ENCODE results near the gene RAPGEF2. TPM values are rescaled to one million over a fixed set of nuclear protein-coding genes. Genes with fewer than 3 reads are reported as not detected.

Gene RAPGEF2
- total and polyA plus RNA-seq, 2 experiments from 2014 or later: 10.2 to 63.1 TPM

DNA sequence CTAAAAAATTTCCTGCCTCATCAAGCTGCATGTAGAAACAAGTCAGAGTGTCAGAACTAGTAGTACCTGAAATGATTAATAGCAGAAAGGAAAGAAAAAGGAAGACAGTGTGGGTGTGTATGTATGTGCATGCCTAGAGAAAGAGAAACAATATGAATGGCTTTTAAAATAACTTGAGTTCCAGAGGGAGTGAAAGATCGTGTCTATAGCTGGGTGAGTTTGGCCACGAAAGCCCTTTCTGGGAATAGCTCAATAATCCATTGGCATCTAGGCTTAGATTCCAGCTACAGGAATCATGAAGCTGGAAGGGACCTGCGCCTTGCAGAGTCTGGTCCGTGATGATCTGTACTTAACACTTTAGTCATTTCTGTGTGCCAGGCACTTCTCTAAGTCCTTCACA lies 195.6 kb downstream of the RAPGEF2 start:
- Histone ChIP-seq H4K20me1 (replicated peaks; ENCODE audit: insufficient read depth) (no peaks in the 10 kb centered on the region), H3K36me3 (ENCODE audit: insufficient read depth) (no peaks in the 10 kb centered on the region), H3K4me1 (ENCODE audit: insufficient read depth) (no peaks in the 10 kb centered on the region), H3K4me3 (no peak overlapping the region), H3K79me2 (replicated peaks; ENCODE audit: insufficient read depth) (no peaks in the 10 kb centered on the region), H3K27ac (ENCODE audit: low read depth) (no peak overlapping the region), H3F3A (replicated peaks; ENCODE audit: low read depth) (no peaks in the 10 kb centered on the region), H3K27me3 (ENCODE audit: insufficient read depth) (no peaks in the 10 kb centered on the region), H3K9me2 (ENCODE audit: insufficient read depth) (no peaks in the 10 kb centered on the region), H2AFZ (no peak overlapping the region), H3K4me2 (no peak overlapping the region)
- Mint-ChIP-seq H3K27ac (no peak overlapping the region), H3K4me1 (peaks cover 8% of the 10 kb centered on the region; the same call in 2 of the 3 replicates), H3K27me3 (ENCODE audit: insufficient read depth, low read depth, poor library complexity) (no peaks in the 10 kb centered on the region), H3K4me3 (no peak overlapping the region), H3K36me3 (ENCODE audit: low read depth) (peaks cover 2% of the 10 kb centered on the region; the same call in 1 of the 3 replicates), H3K9me3 (no peaks in the 10 kb centered on the region)
- DNase-seq (ENCODE audit: low spot score) (no peak), ATAC-seq (no peak)
- no peak for TF ChIP-seq EZH2phosphoT487 (IDR thresholded peaks at IDR 0.05; ENCODE audit: unreplicated experiment)
- TF ChIP-seq JUNB (IDR thresholded peaks at IDR 0.05; ENCODE audit: unreplicated experiment): no peak
- TF ChIP-seq, protein P1, sequence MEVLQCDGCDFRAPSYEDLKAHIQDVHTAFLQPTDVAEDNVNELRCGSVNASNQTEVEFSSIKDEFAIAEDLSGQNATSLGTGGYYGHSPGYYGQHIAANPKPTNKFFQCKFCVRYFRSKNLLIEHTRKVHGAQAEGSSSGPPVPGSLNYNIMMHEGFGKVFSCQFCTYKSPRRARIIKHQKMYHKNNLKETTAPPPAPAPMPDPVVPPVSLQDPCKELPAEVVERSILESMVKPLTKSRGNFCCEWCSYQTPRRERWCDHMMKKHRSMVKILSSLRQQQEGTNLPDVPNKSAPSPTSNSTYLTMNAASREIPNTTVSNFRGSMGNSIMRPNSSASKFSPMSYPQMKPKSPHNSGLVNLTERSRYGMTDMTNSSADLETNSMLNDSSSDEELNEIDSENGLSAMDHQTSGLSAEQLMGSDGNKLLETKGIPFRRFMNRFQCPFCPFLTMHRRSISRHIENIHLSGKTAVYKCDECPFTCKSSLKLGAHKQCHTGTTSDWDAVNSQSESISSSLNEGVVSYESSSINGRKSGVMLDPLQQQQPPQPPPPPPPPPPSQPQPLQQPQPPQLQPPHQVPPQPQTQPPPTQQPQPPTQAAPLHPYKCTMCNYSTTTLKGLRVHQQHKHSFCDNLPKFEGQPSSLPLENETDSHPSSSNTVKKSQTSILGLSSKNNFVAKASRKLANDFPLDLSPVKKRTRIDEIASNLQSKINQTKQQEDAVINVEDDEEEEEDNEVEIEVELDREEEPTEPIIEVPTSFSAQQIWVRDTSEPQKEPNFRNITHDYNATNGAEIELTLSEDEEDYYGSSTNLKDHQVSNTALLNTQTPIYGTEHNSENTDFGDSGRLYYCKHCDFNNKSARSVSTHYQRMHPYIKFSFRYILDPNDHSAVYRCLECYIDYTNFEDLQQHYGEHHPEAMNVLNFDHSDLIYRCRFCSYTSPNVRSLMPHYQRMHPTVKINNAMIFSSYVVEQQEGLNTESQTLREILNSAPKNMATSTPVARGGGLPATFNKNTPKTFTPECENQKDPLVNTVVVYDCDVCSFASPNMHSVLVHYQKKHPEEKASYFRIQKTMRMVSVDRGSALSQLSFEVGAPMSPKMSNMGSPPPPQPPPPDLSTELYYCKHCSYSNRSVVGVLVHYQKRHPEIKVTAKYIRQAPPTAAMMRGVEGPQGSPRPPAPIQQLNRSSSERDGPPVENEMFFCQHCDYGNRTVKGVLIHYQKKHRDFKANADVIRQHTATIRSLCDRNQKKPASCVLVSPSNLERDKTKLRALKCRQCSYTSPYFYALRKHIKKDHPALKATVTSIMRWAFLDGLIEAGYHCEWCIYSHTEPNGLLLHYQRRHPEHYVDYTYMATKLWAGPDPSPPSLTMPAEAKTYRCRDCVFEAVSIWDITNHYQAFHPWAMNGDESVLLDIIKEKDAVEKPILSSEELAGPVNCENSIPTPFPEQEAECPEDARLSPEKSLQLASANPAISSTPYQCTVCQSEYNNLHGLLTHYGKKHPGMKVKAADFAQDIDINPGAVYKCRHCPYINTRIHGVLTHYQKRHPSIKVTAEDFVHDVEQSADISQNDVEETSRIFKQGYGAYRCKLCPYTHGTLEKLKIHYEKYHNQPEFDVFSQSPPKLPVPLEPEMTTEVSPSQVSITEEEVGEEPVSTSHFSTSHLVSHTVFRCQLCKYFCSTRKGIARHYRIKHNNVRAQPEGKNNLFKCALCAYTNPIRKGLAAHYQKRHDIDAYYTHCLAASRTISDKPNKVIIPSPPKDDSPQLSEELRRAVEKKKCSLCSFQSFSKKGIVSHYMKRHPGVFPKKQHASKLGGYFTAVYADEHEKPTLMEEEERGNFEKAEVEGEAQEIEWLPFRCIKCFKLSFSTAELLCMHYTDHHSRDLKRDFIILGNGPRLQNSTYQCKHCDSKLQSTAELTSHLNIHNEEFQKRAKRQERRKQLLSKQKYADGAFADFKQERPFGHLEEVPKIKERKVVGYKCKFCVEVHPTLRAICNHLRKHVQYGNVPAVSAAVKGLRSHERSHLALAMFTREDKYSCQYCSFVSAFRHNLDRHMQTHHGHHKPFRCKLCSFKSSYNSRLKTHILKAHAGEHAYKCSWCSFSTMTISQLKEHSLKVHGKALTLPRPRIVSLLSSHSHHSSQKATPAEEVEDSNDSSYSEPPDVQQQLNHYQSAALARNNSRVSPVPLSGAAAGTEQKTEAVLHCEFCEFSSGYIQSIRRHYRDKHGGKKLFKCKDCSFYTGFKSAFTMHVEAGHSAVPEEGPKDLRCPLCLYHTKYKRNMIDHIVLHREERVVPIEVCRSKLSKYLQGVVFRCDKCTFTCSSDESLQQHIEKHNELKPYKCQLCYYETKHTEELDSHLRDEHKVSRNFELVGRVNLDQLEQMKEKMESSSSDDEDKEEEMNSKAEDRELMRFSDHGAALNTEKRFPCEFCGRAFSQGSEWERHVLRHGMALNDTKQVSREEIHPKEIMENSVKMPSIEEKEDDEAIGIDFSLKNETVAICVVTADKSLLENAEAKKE (CRISPR knock-in tag; IDR thresholded peaks at IDR 0.05): no peak

DNA sequence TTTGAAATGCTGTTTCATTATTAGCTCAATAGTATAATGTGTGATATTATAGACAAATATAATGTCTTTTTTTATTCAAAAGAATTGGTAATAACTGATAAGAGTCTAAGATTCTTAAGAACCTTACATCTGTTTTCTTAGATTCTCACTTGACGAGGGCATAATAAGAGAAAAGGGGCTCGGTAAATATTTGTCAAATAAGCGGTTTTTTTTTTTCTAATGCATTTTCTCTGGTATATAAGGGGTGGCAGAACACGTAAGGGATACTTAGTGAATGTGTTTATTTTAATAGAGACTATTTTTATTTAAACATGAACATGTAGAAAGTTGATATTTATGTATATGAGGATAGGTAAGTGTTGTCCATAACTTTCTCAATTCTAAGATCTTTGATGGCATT lies 200.6 kb downstream of the RAPGEF2 start:
- H3K27ac ChIP-seq (ENCODE audit: low read depth): no peak overlapping the region
- no peak overlapping the region for H3K4me3 ChIP-seq
- Mint-ChIP-seq H3K9me3 (no peaks in the 10 kb centered on the region), H3K36me3 (ENCODE audit: low read depth) (peaks cover 5% of the 10 kb centered on the region; the same call in 1 of the 3 replicates), H3K27ac (no peak overlapping the region), H3K27me3 (ENCODE audit: insufficient read depth, low read depth, poor library complexity) (no peaks in the 10 kb centered on the region), H3K4me3 (no peak overlapping the region), H3K4me1 (peaks cover 7% of the 10 kb centered on the region)
- peaks cover 7% of the 10 kb centered on the region for H3K4me1 ChIP-seq (ENCODE audit: insufficient read depth)
- H2AFZ ChIP-seq: no peak overlapping the region
- peaks cover 9% of the 10 kb centered on the region; the same call in 1 of the 2 replicates for H3K79me2 ChIP-seq (replicated peaks; ENCODE audit: insufficient read depth)
- no peaks in the 10 kb centered on the region for H3K27me3 ChIP-seq (ENCODE audit: insufficient read depth)
- H3F3A ChIP-seq (replicated peaks; ENCODE audit: low read depth): no peaks in the 10 kb centered on the region
- H3K9me2 ChIP-seq (ENCODE audit: insufficient read depth): no peaks in the 10 kb centered on the region
- H3K4me2 ChIP-seq: no peak overlapping the region
- no peaks in the 10 kb centered on the region for H3K36me3 ChIP-seq (ENCODE audit: insufficient read depth)
- no peak for DNase-seq (ENCODE audit: low spot score)
- no peaks in the 10 kb centered on the region; the same call in 1 of the 2 replicates for H4K20me1 ChIP-seq (replicated peaks; ENCODE audit: insufficient read depth)
- ATAC-seq: no peak
- TF ChIP-seq NANOG (IDR thresholded peaks at IDR 0.05; ENCODE audit: borderline replicate concordance) (no peak), ZNF114 (CRISPR knock-in tag; IDR thresholded peaks at IDR 0.05) (no peak)
- TF ChIP-seq, protein P2, sequence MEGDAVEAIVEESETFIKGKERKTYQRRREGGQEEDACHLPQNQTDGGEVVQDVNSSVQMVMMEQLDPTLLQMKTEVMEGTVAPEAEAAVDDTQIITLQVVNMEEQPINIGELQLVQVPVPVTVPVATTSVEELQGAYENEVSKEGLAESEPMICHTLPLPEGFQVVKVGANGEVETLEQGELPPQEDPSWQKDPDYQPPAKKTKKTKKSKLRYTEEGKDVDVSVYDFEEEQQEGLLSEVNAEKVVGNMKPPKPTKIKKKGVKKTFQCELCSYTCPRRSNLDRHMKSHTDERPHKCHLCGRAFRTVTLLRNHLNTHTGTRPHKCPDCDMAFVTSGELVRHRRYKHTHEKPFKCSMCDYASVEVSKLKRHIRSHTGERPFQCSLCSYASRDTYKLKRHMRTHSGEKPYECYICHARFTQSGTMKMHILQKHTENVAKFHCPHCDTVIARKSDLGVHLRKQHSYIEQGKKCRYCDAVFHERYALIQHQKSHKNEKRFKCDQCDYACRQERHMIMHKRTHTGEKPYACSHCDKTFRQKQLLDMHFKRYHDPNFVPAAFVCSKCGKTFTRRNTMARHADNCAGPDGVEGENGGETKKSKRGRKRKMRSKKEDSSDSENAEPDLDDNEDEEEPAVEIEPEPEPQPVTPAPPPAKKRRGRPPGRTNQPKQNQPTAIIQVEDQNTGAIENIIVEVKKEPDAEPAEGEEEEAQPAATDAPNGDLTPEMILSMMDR (conservative IDR thresholded peaks at IDR 0.05; ENCODE audit: low read depth in 2 of 2): no peak
